Measurements from ENCODE around the gene OTOS. TPM values are rescaled to one million over a fixed set of nuclear protein-coding genes. Genes with fewer than 3 reads are reported as not detected.

The OTOS gene
- total RNA-seq, 2 experiments from 2014 or later, result not detected

DNA sequence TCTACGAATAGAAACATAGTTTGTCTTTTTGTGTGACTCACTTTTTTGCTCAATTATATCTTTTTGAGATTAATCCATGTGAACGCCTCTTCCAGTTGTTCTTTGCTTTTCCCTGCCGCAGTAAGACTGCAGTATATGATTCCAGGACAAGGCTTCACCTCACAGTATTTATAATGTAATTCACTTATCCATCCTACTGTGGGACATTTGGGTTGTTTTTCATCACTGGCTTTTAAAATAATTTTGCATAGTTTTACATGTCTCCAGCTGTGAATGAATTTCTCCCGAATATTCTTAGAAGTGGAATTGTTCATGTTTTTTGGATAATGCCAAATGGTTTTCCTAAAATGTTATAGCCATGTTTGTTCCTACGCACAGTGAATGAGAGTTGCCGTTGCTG lies 26.2 kb downstream of the OTOS start:
- Histone ChIP-seq H3K9me2 (ENCODE audit: insufficient read depth, low read length) (no peaks in the 10 kb centered on the region), H3K4me2 (ENCODE audit: low read length) (no peak overlapping the region), H3K4me3 (ENCODE audit: low read depth, low read length, poor library complexity, severe bottlenecking) (no peak overlapping the region), H4K20me1 (ENCODE audit: insufficient read depth, low read length) (no peaks in the 10 kb centered on the region), H3K79me2 (ENCODE audit: insufficient read depth, low read depth, low read length) (no peaks in the 10 kb centered on the region), H3K4me1 (ENCODE audit: insufficient read depth, low read length, poor library complexity, severe bottlenecking) (no peaks in the 10 kb centered on the region), H2AFZ (ENCODE audit: low read length) (no peak overlapping the region), H3K36me3 (ENCODE audit: insufficient read depth, low read length) (no peaks in the 10 kb centered on the region), H3K9me3 (ENCODE audit: low read length) (no peaks in the 10 kb centered on the region), H3K27ac (ENCODE audit: low read depth, low read length, poor library complexity, severe bottlenecking) (no peak overlapping the region)
- ChIA-PET CTCF (ENCODE audit: unreplicated experiment) (no interaction called here), POLR2A (interaction anchor here (0.9 kb wide), 1 partner anchor 40 kb away, joined by 3 read pairs; no protein-coding TSS in a partner anchor)
- intact Hi-C loops (cut with micrococcal nuclease; ENCODE audit: unreplicated experiment), result no loop called here
- BruUV-seq (replicated peaks), result no TSS peak
- no peak for TF ChIP-seq EZH2phosphoT487 (IDR thresholded peaks at IDR 0.05; ENCODE audit: borderline replicate concordance, low read depth, low read length)
- TF ChIP-seq, protein P1, sequence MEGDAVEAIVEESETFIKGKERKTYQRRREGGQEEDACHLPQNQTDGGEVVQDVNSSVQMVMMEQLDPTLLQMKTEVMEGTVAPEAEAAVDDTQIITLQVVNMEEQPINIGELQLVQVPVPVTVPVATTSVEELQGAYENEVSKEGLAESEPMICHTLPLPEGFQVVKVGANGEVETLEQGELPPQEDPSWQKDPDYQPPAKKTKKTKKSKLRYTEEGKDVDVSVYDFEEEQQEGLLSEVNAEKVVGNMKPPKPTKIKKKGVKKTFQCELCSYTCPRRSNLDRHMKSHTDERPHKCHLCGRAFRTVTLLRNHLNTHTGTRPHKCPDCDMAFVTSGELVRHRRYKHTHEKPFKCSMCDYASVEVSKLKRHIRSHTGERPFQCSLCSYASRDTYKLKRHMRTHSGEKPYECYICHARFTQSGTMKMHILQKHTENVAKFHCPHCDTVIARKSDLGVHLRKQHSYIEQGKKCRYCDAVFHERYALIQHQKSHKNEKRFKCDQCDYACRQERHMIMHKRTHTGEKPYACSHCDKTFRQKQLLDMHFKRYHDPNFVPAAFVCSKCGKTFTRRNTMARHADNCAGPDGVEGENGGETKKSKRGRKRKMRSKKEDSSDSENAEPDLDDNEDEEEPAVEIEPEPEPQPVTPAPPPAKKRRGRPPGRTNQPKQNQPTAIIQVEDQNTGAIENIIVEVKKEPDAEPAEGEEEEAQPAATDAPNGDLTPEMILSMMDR (conservative IDR thresholded peaks at IDR 0.05; ENCODE audit: low read length), result no peak
- DNase-seq (ENCODE audit: low spot score), result no peak

DNA sequence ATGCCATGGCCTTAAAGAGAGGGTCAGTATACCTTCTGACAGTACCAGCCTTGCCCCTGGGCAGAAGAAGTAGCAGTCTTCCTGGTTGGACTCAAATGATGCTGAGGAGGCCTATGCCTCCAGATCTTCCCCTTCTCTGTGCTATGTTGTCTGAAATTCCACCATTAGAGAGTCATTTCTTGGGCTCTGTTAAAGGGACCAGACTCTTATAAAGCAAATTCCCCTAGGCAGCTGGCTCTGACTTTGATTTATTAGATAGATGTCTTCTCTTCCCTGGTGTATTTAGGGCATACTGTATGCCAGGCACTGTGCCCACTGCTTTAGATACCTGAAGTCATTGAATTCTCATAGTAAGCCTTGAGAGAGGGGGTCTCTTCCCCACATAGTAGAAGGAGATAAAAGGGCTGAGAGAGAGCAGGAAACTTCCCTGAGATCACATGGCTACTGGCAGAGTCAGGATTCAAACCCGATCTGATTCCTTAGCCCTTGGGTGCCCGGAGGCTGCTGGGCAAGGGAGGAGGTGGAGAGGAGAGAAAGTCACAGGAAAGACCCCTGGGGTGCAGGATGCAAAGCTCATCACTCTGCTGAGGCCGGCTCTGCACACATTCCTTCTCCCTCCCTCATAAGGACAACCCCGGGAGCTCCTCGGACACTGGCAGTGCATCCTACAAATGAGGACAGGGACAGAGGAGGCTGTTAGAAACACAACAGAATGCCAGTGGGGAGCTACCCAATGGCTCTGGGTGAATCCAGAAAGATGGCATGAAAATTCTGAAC lies 27.4 kb downstream of the OTOS start:
- no peaks in the 10 kb centered on the region for H3K36me3 ChIP-seq (ENCODE audit: insufficient read depth, low read length)
- no peak for DNase-seq (ENCODE audit: low spot score)
- no TSS peak for BruUV-seq (replicated peaks)

DNA sequence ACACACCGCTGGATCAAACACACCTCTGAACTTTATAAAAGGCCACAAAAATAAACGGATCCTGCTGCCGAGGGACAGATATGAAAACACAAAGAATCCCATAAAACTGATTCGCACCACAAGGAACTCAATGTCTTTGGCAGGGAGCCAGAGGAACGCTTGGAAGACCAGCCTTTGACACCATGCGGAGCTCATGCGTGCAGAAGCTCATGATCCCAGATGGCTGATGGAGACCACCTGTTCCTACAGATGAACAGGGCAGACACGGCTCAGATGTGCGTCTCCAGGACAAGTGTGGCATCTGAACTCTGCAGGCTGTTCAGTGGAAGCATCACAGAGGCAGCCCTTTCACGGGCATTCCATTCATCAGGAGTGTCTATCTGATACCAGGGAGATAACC lies 29.2 kb downstream of the OTOS start:
- Histone ChIP-seq H3K79me2 (ENCODE audit: insufficient read depth, low read depth, low read length) (no peaks in the 10 kb centered on the region), H3K27ac (ENCODE audit: low read depth, low read length, poor library complexity, severe bottlenecking) (no peak overlapping the region), H2AFZ (ENCODE audit: low read length) (no peak overlapping the region), H3K36me3 (ENCODE audit: insufficient read depth, low read length) (no peaks in the 10 kb centered on the region), H3K4me2 (ENCODE audit: low read length) (no peak overlapping the region), H3K4me1 (ENCODE audit: insufficient read depth, low read length, poor library complexity, severe bottlenecking) (no peaks in the 10 kb centered on the region), H3K9me2 (ENCODE audit: insufficient read depth, low read length) (no peaks in the 10 kb centered on the region), H3K9me3 (ENCODE audit: low read length) (no peaks in the 10 kb centered on the region), H3K4me3 (ENCODE audit: low read depth, low read length, poor library complexity, severe bottlenecking) (no peak overlapping the region), H4K20me1 (ENCODE audit: insufficient read depth, low read length) (no peaks in the 10 kb centered on the region)
- no peak for DNase-seq (ENCODE audit: low spot score)
- CTCF ChIA-PET (ENCODE audit: unreplicated experiment), result no interaction called here
- intact Hi-C loops (cut with micrococcal nuclease; ENCODE audit: unreplicated experiment), result no loop called here
- TF ChIP-seq, protein P1 (conservative IDR thresholded peaks at IDR 0.05; ENCODE audit: low read length), result no peak
- TF ChIP-seq EZH2phosphoT487 (IDR thresholded peaks at IDR 0.05; ENCODE audit: borderline replicate concordance, low read depth, low read length), result no peak
- no TSS peak for BruUV-seq (replicated peaks)
- POLR2A ChIA-PET, result no interaction called here

More for the DNA sequence above, 27.4 kb downstream of the OTOS start:
- TF ChIP-seq, protein P1 (conservative IDR thresholded peaks at IDR 0.05; ENCODE audit: low read length), result no peak
- no peak for TF ChIP-seq EZH2phosphoT487 (IDR thresholded peaks at IDR 0.05; ENCODE audit: borderline replicate concordance, low read depth, low read length)
- Histone ChIP-seq H2AFZ (ENCODE audit: low read length) (no peak overlapping the region), H3K27ac (ENCODE audit: low read depth, low read length, poor library complexity, severe bottlenecking) (no peak overlapping the region), H3K4me1 (ENCODE audit: insufficient read depth, low read length, poor library complexity, severe bottlenecking) (no peaks in the 10 kb centered on the region), H3K79me2 (ENCODE audit: insufficient read depth, low read depth, low read length) (no peaks in the 10 kb centered on the region), H3K4me3 (ENCODE audit: low read depth, low read length, poor library complexity, severe bottlenecking) (no peak overlapping the region), H3K9me2 (ENCODE audit: insufficient read depth, low read length) (no peaks in the 10 kb centered on the region), H3K9me3 (ENCODE audit: low read length) (no peaks in the 10 kb centered on the region), H4K20me1 (ENCODE audit: insufficient read depth, low read length) (no peaks in the 10 kb centered on the region), H3K4me2 (ENCODE audit: low read length) (no peak overlapping the region)
- CTCF ChIA-PET (ENCODE audit: unreplicated experiment), result no interaction called here
- intact Hi-C loops (cut with micrococcal nuclease; ENCODE audit: unreplicated experiment), result no loop called here
- POLR2A ChIA-PET, result no interaction called here
